Activated T-cell treated with anti-CD3 and anti-CD28 coated beads, Interleukin-2, amount 50 U/mL, for 72 hours (primary cell): ENCODE measurements around the gene PDE11A. TPM values are rescaled to one million over a fixed set of nuclear protein-coding genes. Genes with fewer than 3 reads are reported as not detected.

Experiments used
- ATAC-seq, 2 donors: fragments of 150-1000 bp; cut with Tn5 transposase; replicated peaks in 1 of 2; 2 replicates each; pipeline ENCODE4 v1.10.0; 2021; ENCODE audit warnings: moderate library complexity in 2 of 2, mild to moderate bottlenecking in 1 of 2
- DNase-seq, 2 donors: peaks; one replicate each; pipeline ENCODE4 v3.0.0; 2021 to 2022; ENCODE audit warnings: mixed read lengths in 1 of 2
- H3K27ac Mint-ChIP-seq: one replicate; pipeline ENCODE4 v1.8.0; 2022; ENCODE audit warnings: mild to moderate bottlenecking, moderate library complexity, mixed read lengths
- H3K27me3 Mint-ChIP-seq: one replicate; pipeline ENCODE4 v1.8.0; 2022; ENCODE audit warnings: low read depth, mixed read lengths
- H3K36me3 Mint-ChIP-seq, 2 donors: one replicate each; pipeline ENCODE4 v1.8.0; 2022; ENCODE audit warnings: mixed read lengths in 2 of 2, mild to moderate bottlenecking in 1 of 2; ENCODE audit not compliant: insufficient read depth in 2 of 2
- H3K4me1 Mint-ChIP-seq: one replicate; pipeline ENCODE4 v1.8.0; 2022; ENCODE audit warnings: low read depth, mixed read lengths
- H3K4me3 Mint-ChIP-seq, 2 donors: one replicate each; pipeline ENCODE4 v1.8.0; 2022; ENCODE audit warnings: mild to moderate bottlenecking in 2 of 2, mixed read lengths in 2 of 2, moderate library complexity in 2 of 2
- H3K9me3 Mint-ChIP-seq, 2 donors: one replicate each; pipeline ENCODE4 v1.8.0; 2022; ENCODE audit warnings: mixed read lengths in 2 of 2
- total RNA-seq, 2 donors: library from RNA; stranded (reverse); gene quantifications; one replicate each; pipeline ENCODE4 v1.2.3, GENCODE V29; 2022

PDE11A gene
- total RNA-seq, 2 donors from 2014 or later, result not detected

- H3K27ac Mint-ChIP-seq, result no peak overlapping the region
- no peak overlapping the region for H3K4me3 Mint-ChIP-seq
- no peaks in the 10 kb centered on the region for H3K36me3 Mint-ChIP-seq
- no peaks in the 10 kb centered on the region for H3K9me3 Mint-ChIP-seq
- DNase-seq (no peak), ATAC-seq (no peak)
- no peaks in the 10 kb centered on the region for H3K4me1 Mint-ChIP-seq
- H3K27me3 Mint-ChIP-seq, result no peaks in the 10 kb centered on the region
Observed at GRCh38 chr2:177893880-177894279, 178.7 kb downstream of the PDE11A start.

GRCh38 chr2:177891533-177891932, 181.0 kb downstream of the PDE11A start:
- Mint-ChIP-seq H3K9me3 (no peaks in the 10 kb centered on the region), H3K27ac (no peak overlapping the region), H3K36me3 (no peaks in the 10 kb centered on the region), H3K27me3 (no peaks in the 10 kb centered on the region), H3K4me1 (no peaks in the 10 kb centered on the region), H3K4me3 (no peak overlapping the region)
- DNase-seq, result no peak
- no peak for ATAC-seq

GRCh38 chr2:177889818-177890460, 182.6 kb downstream of the PDE11A start:
- DNase-seq (no peak), ATAC-seq (no peak)
- Mint-ChIP-seq H3K4me1 (no peaks in the 10 kb centered on the region), H3K36me3 (no peaks in the 10 kb centered on the region), H3K4me3 (no peak overlapping the region), H3K27me3 (no peaks in the 10 kb centered on the region), H3K27ac (no peak overlapping the region), H3K9me3 (no peaks in the 10 kb centered on the region)

- H3K4me1 Mint-ChIP-seq, result no peaks in the 10 kb centered on the region
- ATAC-seq (no peak), DNase-seq (no peak)
- H3K4me3 Mint-ChIP-seq, result no peak overlapping the region
- no peaks in the 10 kb centered on the region for H3K36me3 Mint-ChIP-seq
- H3K27ac Mint-ChIP-seq, result no peak overlapping the region
- H3K27me3 Mint-ChIP-seq, result no peaks in the 10 kb centered on the region
- no peaks in the 10 kb centered on the region for H3K9me3 Mint-ChIP-seq
Observed at GRCh38 chr2:177888581-177888980, 184.0 kb downstream of the PDE11A start.

- ATAC-seq (no peak), DNase-seq (no peak)
- no peak overlapping the region for H3K4me3 Mint-ChIP-seq
- no peaks in the 10 kb centered on the region for H3K4me1 Mint-ChIP-seq
- no peaks in the 10 kb centered on the region for H3K36me3 Mint-ChIP-seq
- H3K27ac Mint-ChIP-seq, result no peak overlapping the region
- H3K27me3 Mint-ChIP-seq, result no peaks in the 10 kb centered on the region
- no peaks in the 10 kb centered on the region for H3K9me3 Mint-ChIP-seq
Observed at GRCh38 chr2:177887722-177888121, 184.9 kb downstream of the PDE11A start.

- DNase-seq (no peak), ATAC-seq (no peak)
- Mint-ChIP-seq H3K27ac (no peak overlapping the region), H3K27me3 (no peaks in the 10 kb centered on the region), H3K36me3 (no peaks in the 10 kb centered on the region), H3K9me3 (no peaks in the 10 kb centered on the region), H3K4me1 (no peaks in the 10 kb centered on the region), H3K4me3 (no peak overlapping the region)
Observed at GRCh38 chr2:177886824-177887223, 185.8 kb downstream of the PDE11A start.

DNA sequence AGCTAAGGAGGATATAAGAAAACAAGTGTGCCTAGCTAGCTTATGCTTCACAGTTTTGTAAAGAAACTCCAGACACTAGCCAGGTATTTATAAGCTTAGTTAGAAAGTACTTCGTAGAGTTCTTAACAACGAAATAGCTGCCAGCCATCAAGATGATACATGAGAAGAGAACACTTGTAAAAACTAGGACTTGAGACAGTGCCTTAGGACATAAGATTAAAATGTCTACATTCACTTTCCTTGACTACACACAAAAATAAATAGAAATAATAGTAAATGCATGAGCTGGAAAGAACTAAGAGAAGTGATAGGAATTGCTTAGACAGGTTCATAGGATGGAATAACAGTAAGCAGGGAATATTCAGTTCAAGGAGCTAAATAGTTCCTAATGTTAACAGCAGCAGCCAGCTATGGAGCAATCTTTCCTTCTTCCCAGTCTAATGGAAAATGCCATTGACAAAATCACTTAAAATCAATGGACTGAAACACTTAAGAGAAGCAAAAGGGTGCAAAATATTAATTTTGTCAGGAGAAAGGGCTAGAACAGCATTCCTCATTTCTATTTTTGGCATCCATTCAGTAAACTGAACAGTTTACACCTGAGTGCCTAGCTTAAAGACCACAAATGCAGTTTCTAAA, 186.6 kb downstream of the PDE11A start:
- DNase-seq (no peak), ATAC-seq (no peak)
- H3K4me1 Mint-ChIP-seq, result no peaks in the 10 kb centered on the region
- no peaks in the 10 kb centered on the region for H3K9me3 Mint-ChIP-seq
- no peak overlapping the region for H3K4me3 Mint-ChIP-seq
- no peak overlapping the region for H3K27ac Mint-ChIP-seq
- H3K27me3 Mint-ChIP-seq, result no peaks in the 10 kb centered on the region
- no peaks in the 10 kb centered on the region for H3K36me3 Mint-ChIP-seq

GRCh38 chr2:177883177-177883576, 189.4 kb downstream of the PDE11A start:
- Mint-ChIP-seq H3K36me3 (no peaks in the 10 kb centered on the region), H3K27ac (no peak overlapping the region), H3K4me3 (no peak overlapping the region), H3K9me3 (no peaks in the 10 kb centered on the region), H3K27me3 (no peaks in the 10 kb centered on the region), H3K4me1 (no peaks in the 10 kb centered on the region)
- ATAC-seq, result no peak
- DNase-seq, result no peak

DNA sequence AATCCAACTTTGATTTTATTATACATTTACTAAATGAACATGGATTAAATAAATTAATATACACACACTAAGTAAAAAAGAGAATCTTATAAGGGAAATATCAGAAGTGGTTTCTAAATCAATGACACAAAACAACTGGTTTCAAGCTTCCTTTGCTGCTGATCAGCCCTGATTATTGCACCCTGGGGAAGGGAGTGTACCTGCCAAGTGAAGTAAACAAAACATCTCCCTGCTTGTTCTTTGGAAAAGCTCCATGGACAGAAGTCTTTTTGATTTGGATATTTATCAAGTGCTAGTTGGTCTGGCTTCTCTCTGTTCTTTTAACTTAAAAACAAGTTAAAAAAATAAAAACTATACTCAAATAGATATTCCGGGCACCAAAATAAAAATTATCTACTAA, 190.1 kb downstream of the PDE11A start:
- DNase-seq, result no peak
- Mint-ChIP-seq H3K4me1 (no peaks in the 10 kb centered on the region), H3K9me3 (no peaks in the 10 kb centered on the region), H3K27me3 (no peaks in the 10 kb centered on the region), H3K4me3 (no peak overlapping the region), H3K27ac (no peak overlapping the region), H3K36me3 (no peaks in the 10 kb centered on the region)
- ATAC-seq, result no peak

- Mint-ChIP-seq H3K36me3 (no peaks in the 10 kb centered on the region), H3K27me3 (no peaks in the 10 kb centered on the region), H3K9me3 (no peaks in the 10 kb centered on the region), H3K27ac (no peak overlapping the region), H3K4me1 (no peaks in the 10 kb centered on the region), H3K4me3 (no peak overlapping the region)
- ATAC-seq, result no peak
- no peak for DNase-seq
Observed at GRCh38 chr2:177881921-177882320, 190.7 kb downstream of the PDE11A start.

GRCh38 chr2:177881008-177881747, 191.4 kb downstream of the PDE11A start:
- no peak overlapping the region for H3K4me3 Mint-ChIP-seq
- no peaks in the 10 kb centered on the region for H3K9me3 Mint-ChIP-seq
- H3K27me3 Mint-ChIP-seq, result no peaks in the 10 kb centered on the region
- ATAC-seq, result no peak
- DNase-seq, result no peak
- no peak overlapping the region for H3K27ac Mint-ChIP-seq
- no peaks in the 10 kb centered on the region for H3K36me3 Mint-ChIP-seq
- H3K4me1 Mint-ChIP-seq, result no peaks in the 10 kb centered on the region

DNA sequence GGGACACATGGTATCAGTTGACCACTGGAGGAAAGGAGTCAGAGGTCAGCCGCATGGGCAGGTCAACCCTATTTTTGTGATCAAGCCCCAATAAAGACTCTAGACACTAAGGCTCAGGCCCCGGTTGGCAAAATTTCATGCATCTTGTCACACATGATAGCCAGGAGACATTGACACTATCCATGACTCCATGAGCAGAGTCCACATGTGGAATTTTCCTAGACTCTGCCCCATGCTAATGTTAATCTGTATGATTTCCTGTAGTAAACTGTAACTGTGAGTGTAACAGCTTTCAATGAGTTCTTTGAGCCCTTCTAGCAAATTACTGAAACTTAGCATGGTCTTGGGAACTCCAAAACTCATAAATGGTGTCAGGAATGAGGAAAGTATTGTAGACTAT, 192.3 kb downstream of the PDE11A start:
- DNase-seq (no peak), ATAC-seq (no peak)
- H3K36me3 Mint-ChIP-seq, result no peaks in the 10 kb centered on the region
- no peaks in the 10 kb centered on the region for H3K9me3 Mint-ChIP-seq
- no peak overlapping the region for H3K27ac Mint-ChIP-seq
- H3K4me1 Mint-ChIP-seq, result no peaks in the 10 kb centered on the region
- no peak overlapping the region for H3K4me3 Mint-ChIP-seq
- H3K27me3 Mint-ChIP-seq, result no peaks in the 10 kb centered on the region

GRCh38 chr2:177876950-177877349, 195.6 kb downstream of the PDE11A start:
- H3K4me3 Mint-ChIP-seq, result no peak overlapping the region
- no peaks in the 10 kb centered on the region for H3K27me3 Mint-ChIP-seq
- no peaks in the 10 kb centered on the region for H3K9me3 Mint-ChIP-seq
- no peak overlapping the region for H3K27ac Mint-ChIP-seq
- no peak for ATAC-seq
- no peak for DNase-seq
- H3K4me1 Mint-ChIP-seq, result no peaks in the 10 kb centered on the region
- H3K36me3 Mint-ChIP-seq, result no peaks in the 10 kb centered on the region
